HG03442 (cell line): ENCODE results near the gene SLC37A2.
"Not testable (repeated sequence)": the region's sequence is repeated elsewhere in the genome, so short reads cannot be mapped to it uniquely, and the experiment has no call there.

Source experiments
- ATAC-seq: cut with Tn5 transposase; IDR thresholded peaks from one replicate; pipeline ENCODE4 v1.9.1; 2021; ENCODE audit warnings: mild to moderate bottlenecking, moderate library complexity; ENCODE audit not compliant: unreplicated experiment

The SLC37A2 gene

DNA sequence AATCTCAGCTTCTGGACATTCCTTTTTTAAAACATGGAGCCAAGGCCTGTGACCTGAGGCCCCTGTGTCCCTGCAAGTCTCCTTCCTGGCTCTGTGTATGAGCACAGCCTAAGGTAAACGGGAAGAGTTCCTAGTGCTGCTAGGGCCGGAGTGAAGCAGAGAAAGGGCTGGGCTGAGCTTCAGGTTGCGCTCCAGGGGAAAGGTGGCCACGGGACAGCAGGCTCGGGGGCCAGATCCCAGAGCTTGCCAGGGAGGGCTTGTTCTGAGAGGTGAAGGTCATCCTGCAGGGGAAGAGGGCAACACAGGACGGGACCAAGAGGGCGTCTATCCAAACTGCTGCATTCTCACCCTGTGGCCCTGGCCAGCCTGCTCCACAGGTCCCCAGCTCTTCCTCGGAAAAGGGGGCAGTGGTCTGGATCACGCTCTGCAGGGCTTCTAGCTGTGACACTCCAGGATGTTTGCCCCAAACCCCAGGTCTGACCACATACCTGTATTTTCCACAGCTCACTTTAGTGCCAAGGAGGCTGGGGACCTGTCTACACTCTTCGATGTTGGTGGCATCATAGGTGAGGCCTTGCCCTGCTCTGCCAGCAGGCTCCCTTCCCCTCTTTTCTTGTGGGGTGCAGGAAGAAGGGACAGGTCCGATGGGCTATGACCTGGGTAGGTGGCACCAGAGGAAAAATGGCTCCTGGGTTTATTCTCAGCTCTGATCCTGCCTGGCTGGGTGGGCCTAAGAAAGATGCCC is 20.4 kb downstream of the SLC37A2 start:
- no peak for ATAC-seq

- ATAC-seq, result no peak
Observed at GRCh38 chr11:125084057-125084416, 20.9 kb downstream of the SLC37A2 start.

GRCh38 chr11:125084761-125085231 is 21.7 kb downstream of the SLC37A2 start:
- ATAC-seq, result no peak

DNA sequence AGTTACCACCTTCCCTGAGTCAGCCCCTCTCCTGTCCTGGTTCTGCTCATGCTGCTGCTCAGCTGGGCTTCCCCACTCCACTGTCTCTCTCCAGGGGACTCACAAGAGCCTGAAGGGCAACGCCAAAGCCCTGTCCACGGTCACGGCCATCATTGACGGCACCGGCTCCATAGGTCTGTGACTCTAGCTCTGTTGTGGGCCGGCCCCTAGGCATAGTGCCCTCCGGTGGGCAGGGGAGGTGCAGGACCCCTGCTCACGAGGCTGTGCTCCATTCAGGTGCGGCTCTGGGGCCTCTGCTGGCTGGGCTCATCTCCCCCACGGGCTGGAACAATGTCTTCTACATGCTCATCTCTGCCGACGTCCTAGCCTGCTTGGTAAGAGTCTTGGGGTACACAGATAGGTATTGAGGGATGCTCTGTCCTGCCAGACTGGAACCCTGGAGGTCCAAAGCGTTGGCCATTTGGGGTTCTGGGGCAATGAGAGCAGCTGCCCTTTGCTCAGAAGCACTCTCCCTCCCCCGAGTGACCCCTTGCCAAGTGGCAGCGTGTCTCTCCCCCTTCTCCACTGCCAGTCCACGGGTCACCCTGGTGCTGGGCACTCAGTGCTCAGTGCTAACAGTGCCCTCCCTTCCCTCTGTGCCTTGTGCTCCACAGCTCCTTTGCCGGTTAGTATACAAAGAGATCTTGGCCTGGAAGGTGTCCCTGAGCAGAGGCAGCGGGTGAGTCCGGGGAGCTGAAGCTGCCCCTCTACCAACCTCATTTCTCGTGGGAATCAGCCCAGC is 22.4 kb downstream of the SLC37A2 start:
- ATAC-seq, result no peak

GRCh38 chr11:125086633-125087296 is 23.7 kb downstream of the SLC37A2 start:
- ATAC-seq, result no peak

DNA sequence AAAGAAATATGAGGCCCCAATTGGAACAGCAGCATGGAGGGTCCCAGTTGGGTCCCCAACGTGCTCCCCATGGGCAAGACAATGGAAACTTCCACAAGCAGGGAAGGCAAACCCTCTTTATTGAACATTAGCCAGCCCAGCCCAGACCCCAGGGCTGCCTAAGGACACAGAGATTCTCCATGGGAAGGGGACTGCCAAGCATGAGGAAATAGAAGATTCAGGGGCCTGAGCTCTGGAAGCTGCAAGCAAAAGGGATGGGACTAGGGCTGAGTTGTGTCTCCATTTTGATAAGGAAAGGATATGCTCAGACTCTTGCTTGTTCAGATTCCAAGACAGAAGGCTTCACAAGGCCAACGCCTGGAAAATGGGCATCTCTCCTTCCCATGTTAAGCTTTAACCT is 25.0 kb downstream of the SLC37A2 start:
- ATAC-seq, result no peak

- no peak for ATAC-seq
Observed at GRCh38 chr11:125088576-125089455, 25.7 kb downstream of the SLC37A2 start.

DNA sequence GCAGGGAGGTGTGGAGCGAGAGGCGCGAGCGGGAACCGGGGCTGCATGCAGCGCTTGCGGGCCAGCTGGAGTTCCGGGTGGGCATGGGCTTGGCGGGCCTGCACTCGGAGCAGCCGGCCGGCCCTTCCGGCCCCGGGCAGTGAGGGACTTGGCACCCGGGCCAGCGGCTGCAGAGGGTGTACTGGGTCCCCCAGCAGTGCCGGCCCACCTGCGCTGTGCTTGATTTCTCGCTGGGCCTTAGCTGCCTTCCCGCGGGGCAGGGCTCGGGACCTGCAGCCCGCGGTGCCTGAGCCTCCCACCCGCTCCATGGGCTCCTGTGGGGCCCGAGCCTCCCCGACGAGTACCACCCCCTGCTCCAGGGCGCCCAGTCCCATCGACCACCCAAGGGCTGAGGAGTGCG is 26.4 kb downstream of the SLC37A2 start:
- not testable (repeated sequence) for ATAC-seq

GRCh38 chr11:125090151-125090550 is 27.0 kb downstream of the SLC37A2 start:
- ATAC-seq, result not testable (repeated sequence)

- no peak for ATAC-seq
Observed at GRCh38 chr11:125090816-125091215, 27.7 kb downstream of the SLC37A2 start.

- ATAC-seq, result no peak
Observed at GRCh38 chr11:125091247-125091876, 28.3 kb downstream of the SLC37A2 start.

- ATAC-seq, result no peak
Observed at GRCh38 chr11:125091877-125092664, 29.0 kb downstream of the SLC37A2 start.

- no peak for ATAC-seq
Observed at GRCh38 chr11:125092669-125093068, 29.6 kb downstream of the SLC37A2 start.

DNA sequence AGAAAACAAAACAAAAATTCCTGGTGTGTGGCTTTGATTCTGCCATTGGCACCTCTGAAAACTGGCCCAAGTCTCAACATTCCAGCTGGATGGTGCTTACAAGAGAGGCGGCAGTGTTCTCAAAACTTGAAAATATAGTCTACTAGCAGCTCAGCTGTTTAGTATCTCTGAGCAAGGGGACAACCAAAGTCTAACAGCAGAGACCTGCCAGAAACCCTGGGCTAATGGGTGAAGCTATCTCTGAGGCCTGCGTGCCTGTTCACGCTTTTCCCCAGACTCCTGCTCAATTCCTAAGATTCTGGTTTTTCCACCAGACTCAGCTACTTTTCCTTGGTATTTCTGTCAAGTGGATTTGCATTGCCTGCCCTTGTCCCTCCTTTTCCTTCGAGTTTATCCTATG is 30.4 kb downstream of the SLC37A2 start:
- ATAC-seq, result no peak

DNA sequence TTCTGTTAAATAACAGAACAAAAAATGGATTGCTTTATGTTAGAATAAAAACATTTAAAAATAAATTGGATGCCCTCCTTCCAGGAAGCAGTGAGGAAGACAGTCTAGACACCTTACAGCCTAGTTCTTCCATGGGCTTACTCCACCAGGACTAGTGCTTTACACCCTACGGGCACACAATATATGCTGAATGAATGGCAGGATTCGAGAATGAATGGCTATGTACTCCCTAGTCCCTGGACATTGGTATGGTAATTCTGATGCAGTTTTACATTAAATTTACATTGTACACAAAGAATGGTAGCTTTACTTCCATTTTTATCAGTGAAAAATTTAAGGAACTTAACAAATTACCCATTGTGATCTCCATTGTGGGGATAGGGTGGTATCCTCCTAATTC is 31.6 kb downstream of the SLC37A2 start:
- no peak for ATAC-seq

DNA sequence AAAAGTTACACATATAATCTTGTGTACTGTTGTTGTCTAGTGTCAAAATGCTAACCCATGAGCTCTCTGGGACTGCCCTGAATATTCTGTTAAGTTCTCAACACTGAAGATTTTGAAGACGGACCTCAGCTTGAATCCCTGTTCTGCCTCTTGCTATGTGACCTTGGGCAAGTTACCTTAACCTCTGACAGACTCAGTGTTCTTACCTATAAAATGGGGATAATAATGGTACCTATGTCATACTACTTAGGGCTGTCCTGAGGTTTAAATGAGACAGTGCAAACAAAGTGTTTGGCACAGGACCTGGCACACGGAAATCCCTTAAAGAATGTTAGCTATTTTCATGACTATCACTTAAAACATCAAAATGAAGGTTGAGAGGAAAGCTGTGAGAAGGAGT is 37.0 kb downstream of the SLC37A2 start:
- ATAC-seq, result no peak

DNA sequence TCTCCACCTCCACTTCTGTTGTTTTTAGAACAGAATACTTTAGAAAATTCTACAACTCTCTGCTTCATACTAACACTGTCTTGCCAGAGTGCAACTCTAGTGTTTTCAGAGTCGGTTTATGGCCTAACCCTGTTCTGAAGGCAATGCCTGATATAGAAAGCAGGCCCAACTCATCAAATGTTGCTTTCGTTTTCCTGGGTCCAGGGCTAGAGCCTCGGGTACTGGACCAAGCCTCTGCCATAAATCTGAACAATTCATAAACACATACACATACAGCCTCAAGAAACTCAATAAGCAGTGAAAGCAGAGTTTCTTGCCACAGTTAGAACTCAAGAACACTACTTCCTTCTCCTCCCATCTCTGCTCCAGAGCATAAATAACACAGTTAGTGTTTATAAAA is 38.5 kb downstream of the SLC37A2 start:
- no peak for ATAC-seq

- no peak for ATAC-seq
Observed at GRCh38 chr11:125102025-125102424, 38.9 kb downstream of the SLC37A2 start.

- ATAC-seq, result no peak
Observed at GRCh38 chr11:125102510-125102909, 39.4 kb downstream of the SLC37A2 start.
